T-helper 1 cell treated with Interleukin-12 subunit alpha and Interleukin-12 subunit beta and Interleukin-4 antibody, amounts not matched to agents 30 μg/mL and 1 μg/mL, for 36 hours (primary cell): ENCODE measurements around the gene PMFBP1.

ENCODE experiments used
- H3K27ac Mint-ChIP-seq: one replicate; pipeline ENCODE4 v1.8.0; 2021; ENCODE audit warnings: mild to moderate bottlenecking, mixed read lengths
- H3K27me3 Mint-ChIP-seq: one replicate; pipeline ENCODE4 v1.8.0; 2021; ENCODE audit warnings: low read depth, mixed read lengths
- H3K36me3 Mint-ChIP-seq: one replicate; pipeline ENCODE4 v1.8.0; 2021; ENCODE audit warnings: low read depth, mixed read lengths
- H3K4me1 Mint-ChIP-seq: one replicate; pipeline ENCODE4 v1.8.0; 2021; ENCODE audit warnings: low read depth, mixed read lengths
- H3K4me3 Mint-ChIP-seq: one replicate; pipeline ENCODE4 v1.8.0; 2021; ENCODE audit warnings: mild to moderate bottlenecking, moderate library complexity, mixed read lengths
- H3K9me3 Mint-ChIP-seq: one replicate; pipeline ENCODE4 v1.8.0; 2021; ENCODE audit warnings: mixed read lengths

PMFBP1 gene

DNA sequence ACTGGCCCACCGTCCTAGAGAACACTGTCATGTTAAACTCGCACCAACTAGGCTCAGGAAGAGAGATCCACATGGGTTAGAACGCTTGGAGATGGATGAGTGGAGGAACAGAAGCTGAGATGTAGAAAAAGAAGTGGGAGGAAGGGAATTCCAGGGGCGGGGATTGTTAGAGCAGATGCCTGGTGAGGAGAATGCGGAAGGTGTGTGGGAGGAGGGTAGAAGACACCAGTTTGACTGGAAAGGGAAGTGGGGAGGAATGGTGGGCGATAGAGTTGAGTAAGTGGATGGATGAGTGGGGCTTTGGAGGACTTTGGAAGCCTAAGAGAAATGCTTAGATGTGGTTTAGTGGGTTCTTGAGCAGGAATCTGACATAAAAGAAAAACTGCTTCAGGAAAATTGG is 40.9 kb downstream of the PMFBP1 start:
- H3K36me3 Mint-ChIP-seq, result no peaks in the 10 kb centered on the region
- H3K9me3 Mint-ChIP-seq, result no peaks in the 10 kb centered on the region
- no peaks in the 10 kb centered on the region for H3K4me1 Mint-ChIP-seq
- no peak overlapping the region for H3K27ac Mint-ChIP-seq
- H3K4me3 Mint-ChIP-seq, result no peak overlapping the region
- H3K27me3 Mint-ChIP-seq, result peaks cover 5% of the 10 kb centered on the region

DNA sequence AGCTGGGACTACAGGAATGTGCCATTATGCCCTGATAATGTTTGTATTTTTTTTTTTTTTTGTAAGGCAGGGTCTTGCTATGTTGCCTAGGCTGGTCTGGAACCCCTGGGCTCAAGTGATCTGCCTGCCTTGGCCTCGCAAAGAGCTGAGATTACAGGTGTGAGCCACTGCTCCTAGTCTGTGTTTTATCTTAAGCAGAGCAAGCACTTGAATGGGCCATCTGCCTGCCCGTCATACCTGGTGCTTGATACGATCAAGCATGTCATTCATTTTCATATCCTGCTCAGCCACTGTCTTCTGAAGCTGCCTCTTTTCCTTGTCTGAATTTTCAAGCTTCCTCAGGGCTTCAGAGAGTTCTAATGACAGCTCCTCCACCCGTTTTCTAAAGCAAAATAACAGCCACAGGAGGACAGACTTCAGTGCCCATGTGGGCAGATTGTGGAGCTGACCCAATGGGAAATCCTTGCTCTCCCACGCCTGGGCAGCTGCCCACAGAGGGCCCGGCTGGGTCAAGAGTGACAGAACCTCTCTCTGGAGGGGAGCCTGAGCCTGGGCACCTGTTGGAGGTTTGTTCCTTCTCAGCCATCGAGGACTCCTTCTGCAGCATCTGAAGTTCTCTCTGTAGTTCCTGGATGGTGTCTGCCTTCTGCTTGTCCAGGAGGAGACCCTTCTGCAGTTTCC is 41.8 kb downstream of the PMFBP1 start:
- peaks cover 1% of the 10 kb centered on the region for H3K4me1 Mint-ChIP-seq
- H3K4me3 Mint-ChIP-seq, result no peak overlapping the region
- no peaks in the 10 kb centered on the region for H3K9me3 Mint-ChIP-seq
- no peak overlapping the region for H3K27ac Mint-ChIP-seq
- no peaks in the 10 kb centered on the region for H3K36me3 Mint-ChIP-seq
- H3K27me3 Mint-ChIP-seq, result peaks cover 5% of the 10 kb centered on the region

DNA sequence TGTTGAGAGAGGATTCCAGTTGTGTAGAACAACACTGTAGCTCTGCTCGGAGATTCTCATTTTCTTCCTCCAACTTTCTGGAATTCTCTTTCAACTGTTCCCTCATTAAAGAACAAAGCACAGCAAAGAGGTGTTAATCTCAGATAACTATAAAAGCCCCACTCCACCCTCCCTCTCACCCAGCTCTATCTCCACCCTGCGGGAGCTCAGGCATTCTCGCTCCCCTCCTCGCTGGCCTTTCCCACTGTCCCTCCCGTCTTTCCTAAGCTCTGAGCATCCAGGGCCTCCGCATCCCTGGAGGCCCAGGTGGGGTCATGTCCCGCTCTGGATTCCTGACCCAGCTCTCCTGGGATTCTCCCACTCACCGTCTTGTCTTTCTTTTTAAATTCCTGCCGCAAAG is 43.3 kb downstream of the PMFBP1 start:
- no peak overlapping the region for H3K27ac Mint-ChIP-seq
- H3K4me1 Mint-ChIP-seq, result peaks cover 3% of the 10 kb centered on the region
- H3K9me3 Mint-ChIP-seq, result no peaks in the 10 kb centered on the region
- peaks cover 5% of the 10 kb centered on the region for H3K27me3 Mint-ChIP-seq
- H3K36me3 Mint-ChIP-seq, result no peaks in the 10 kb centered on the region
- no peak overlapping the region for H3K4me3 Mint-ChIP-seq

DNA sequence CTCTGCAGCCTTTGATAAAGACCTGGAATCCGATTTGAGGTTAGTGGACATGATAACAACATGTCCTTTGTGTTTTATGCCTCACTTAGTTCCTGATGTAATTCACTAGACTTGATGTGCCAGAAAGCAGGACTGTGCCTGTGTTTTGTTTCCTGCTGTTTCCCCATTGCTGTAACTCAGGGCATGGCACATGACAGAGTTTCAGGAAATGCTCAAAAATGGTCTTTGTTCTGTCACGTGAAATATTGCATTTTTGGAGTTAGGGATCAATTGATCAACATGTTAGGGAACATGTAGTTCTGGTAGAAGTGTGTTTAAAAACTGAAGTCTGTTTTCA is 45.6 kb downstream of the PMFBP1 start:
- Mint-ChIP-seq H3K27me3 (peaks cover 5% of the 10 kb centered on the region), H3K27ac (no peak overlapping the region), H3K9me3 (no peaks in the 10 kb centered on the region), H3K4me3 (no peak overlapping the region), H3K36me3 (no peaks in the 10 kb centered on the region), H3K4me1 (peaks cover 3% of the 10 kb centered on the region)

DNA sequence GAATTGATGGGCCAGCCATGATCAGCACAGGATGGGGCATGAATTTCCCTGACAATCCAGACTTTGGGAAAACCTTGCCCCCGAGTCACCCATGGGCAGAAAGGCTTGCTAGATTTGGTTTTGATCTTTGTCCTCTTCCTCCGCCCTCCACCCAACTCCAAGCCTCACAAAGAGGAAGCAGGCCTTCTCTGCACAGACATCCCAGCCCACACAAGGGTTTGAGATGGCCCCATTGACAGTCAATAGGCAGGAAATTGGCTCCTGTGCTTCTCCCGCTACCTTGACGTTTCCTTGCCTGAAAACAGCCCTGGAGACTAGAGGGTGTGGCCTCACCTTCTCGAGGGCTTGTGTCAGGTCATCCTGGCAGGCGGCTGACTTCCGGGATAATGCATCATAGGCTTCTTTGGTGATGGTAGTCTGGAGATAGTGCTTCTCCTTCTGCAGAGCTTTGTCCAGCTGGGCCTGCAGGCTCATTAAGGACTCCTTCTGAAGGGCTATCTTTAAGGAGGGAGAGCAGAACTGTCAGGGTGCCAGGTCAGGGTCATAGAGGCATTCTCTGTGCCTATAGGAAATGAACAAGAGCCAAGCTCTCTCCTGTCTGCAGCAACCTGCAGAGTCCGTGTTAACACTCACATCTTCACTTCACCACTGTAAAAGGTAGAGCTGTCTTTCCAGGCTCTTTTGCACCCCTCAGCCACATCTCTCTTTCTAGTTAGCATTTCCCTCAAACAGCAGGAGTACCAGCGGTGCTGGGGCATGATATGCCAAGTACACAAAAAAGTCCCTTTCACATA is 46.1 kb downstream of the PMFBP1 start:
- Mint-ChIP-seq H3K27me3 (peaks cover 5% of the 10 kb centered on the region), H3K4me1 (peaks cover 3% of the 10 kb centered on the region), H3K9me3 (no peaks in the 10 kb centered on the region), H3K36me3 (no peaks in the 10 kb centered on the region), H3K4me3 (no peak overlapping the region), H3K27ac (no peak overlapping the region)

DNA sequence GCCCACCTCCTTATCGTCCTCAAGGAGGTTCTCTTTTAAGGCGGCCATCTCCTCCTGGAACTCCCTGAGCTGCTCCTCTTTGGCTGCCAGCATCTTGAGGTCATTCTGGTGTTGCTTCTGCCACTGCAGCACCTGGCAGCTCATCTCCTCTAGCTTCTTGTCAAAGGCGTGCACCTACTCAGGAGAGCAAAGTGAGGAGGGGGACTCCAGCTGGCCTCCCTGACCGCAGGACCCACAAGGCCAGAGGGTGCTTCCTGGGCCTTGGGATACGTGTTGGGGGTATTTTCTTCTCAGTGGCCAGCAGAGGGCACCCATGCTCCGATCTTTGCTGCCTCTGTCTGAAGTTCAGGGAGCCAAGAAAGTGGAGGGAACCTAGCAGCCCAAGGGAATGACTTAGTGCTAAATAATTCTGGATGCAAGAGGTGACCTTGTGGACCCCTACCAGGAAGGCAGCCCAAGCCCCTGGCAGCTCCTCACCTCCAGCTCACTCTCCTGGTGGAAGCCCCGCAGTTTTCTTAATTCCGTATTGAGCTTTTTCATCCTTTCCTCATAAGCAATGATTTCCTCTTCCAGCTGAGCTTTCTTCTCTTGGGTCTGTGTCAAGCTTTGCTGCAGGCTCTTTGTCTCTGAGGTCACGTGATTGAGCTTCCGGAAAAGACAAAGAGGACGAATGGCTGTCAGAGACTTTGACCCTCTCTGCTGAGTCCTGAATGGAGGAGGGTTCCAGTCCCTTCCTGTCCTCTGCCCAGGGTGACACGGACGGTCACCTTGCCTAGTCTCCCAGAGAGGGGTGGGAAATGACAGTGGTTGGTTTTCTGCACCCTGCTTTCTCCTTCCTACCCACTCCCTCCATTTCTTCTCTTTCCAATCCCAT is 47.0 kb downstream of the PMFBP1 start:
- no peaks in the 10 kb centered on the region for H3K9me3 Mint-ChIP-seq
- H3K36me3 Mint-ChIP-seq, result no peaks in the 10 kb centered on the region
- peaks cover 3% of the 10 kb centered on the region for H3K4me1 Mint-ChIP-seq
- peaks cover 5% of the 10 kb centered on the region for H3K27me3 Mint-ChIP-seq
- H3K27ac Mint-ChIP-seq, result no peak overlapping the region
- no peak overlapping the region for H3K4me3 Mint-ChIP-seq

DNA sequence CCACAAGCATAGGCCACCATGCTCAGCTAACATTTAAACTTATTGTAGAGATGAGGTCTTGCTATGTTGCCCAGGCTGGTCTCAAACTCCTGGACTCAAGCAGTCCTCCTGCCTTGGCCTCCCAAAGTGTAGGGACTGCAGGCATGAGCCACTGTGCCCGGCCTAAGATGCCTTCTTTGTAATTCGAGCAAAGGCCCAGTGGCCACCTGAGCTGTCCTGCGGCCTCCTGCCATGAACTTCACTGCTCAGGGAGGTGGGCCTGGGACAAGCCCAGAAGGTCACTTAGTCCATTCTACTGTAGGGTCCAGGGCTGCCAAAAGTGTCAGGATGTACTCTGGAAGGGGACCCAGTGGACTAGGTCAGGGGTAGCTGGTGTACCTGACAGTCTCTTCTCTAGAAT is 47.8 kb downstream of the PMFBP1 start:
- H3K27ac Mint-ChIP-seq, result no peak overlapping the region
- H3K4me1 Mint-ChIP-seq, result peaks cover 3% of the 10 kb centered on the region
- peaks cover 5% of the 10 kb centered on the region for H3K27me3 Mint-ChIP-seq
- H3K4me3 Mint-ChIP-seq, result no peak overlapping the region
- no peaks in the 10 kb centered on the region for H3K9me3 Mint-ChIP-seq
- H3K36me3 Mint-ChIP-seq, result no peaks in the 10 kb centered on the region

DNA sequence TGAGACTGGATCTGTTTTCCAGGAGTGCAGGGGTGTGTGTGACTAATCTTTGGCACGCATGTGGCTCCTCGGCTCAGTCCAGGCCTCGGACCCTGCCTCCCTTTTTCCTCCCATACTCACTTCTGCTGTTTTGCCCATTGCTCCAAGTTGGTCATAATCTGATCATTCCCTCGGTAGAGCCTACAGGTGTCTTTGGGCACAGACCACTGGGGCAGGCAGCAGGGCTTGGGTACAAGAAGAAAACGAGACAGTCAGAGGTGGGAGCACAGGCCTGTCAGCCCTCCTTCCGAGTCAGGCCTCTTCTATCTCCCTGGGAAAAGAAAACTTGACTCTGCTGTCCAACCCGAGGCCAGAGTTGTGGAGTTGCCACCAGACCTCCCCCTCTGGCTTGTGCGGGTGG is 48.5 kb downstream of the PMFBP1 start:
- no peak overlapping the region for H3K4me3 Mint-ChIP-seq
- H3K36me3 Mint-ChIP-seq, result no peaks in the 10 kb centered on the region
- peaks cover 3% of the 10 kb centered on the region for H3K4me1 Mint-ChIP-seq
- H3K9me3 Mint-ChIP-seq, result no peaks in the 10 kb centered on the region
- H3K27me3 Mint-ChIP-seq, result no peaks in the 10 kb centered on the region
- no peak overlapping the region for H3K27ac Mint-ChIP-seq

DNA sequence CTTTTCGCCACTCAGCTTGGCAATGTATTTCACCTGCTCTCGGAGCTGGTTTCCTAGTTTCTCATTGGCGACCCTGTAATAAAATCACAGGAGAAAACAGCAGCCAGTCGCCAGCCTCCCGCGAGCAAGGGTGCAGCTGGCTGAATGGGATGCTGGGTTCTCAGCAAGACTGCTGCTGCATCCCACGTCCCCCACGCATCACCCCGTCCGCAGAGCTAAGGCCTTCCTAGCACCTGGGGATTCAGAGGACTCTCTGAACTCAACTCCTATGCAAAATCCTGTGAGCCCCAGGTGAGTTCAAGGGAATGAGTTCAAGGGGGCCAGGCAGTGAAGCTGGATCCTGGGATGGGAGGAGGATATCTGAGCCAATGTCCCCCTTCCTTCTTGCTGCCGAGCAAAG is 49.0 kb downstream of the PMFBP1 start:
- no peaks in the 10 kb centered on the region for H3K27me3 Mint-ChIP-seq
- H3K4me1 Mint-ChIP-seq, result peaks cover 3% of the 10 kb centered on the region
- H3K4me3 Mint-ChIP-seq, result no peak overlapping the region
- no peak overlapping the region for H3K27ac Mint-ChIP-seq
- no peaks in the 10 kb centered on the region for H3K36me3 Mint-ChIP-seq
- no peaks in the 10 kb centered on the region for H3K9me3 Mint-ChIP-seq

DNA sequence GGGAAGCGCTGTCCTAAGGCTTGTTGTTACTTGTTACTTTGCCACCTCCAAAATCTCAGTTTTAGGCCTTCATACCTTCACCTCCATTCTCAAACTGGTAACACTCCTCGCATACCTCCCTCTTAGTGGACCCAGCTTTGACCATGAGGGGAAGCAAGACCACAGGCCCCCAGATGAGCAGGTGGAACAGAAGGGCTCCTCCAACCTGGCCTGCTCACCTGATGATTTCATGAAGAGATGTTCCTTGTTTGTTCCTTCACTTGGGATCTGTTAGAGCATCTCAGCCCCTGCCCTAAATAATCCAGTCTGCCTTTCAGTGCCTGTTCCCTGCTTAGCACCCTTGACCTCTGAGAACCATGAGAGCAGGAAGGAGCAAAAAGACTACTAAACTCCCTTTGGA is 49.6 kb downstream of the PMFBP1 start:
- Mint-ChIP-seq H3K27me3 (no peaks in the 10 kb centered on the region), H3K4me3 (no peak overlapping the region), H3K4me1 (peaks cover 3% of the 10 kb centered on the region), H3K9me3 (no peaks in the 10 kb centered on the region), H3K27ac (no peak overlapping the region), H3K36me3 (no peaks in the 10 kb centered on the region)

DNA sequence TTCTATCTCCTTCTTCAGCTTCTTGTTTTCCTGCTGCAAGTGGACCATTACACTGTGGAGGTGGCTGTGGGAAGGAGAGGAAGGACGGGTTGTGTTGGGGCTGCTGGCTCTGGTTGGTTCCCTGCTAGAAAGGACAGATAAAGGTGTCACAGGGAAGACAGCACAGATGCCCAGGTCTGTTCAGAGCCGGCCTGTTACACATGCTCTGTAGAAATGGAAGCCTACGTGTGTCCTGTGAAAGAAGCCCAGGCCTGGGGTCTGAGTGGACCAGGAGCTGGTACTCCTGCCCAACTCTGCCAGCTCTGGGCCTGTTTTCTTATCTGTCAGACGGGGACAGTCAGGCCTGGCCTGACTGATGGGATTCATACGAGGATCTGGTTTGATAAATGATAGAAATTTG is 51.9 kb downstream of the PMFBP1 start:
- H3K4me3 Mint-ChIP-seq, result no peak overlapping the region
- H3K36me3 Mint-ChIP-seq, result no peaks in the 10 kb centered on the region
- H3K4me1 Mint-ChIP-seq, result peaks cover under 1% of the 10 kb centered on the region
- H3K27me3 Mint-ChIP-seq, result no peaks in the 10 kb centered on the region
- H3K27ac Mint-ChIP-seq, result no peak overlapping the region
- H3K9me3 Mint-ChIP-seq, result no peaks in the 10 kb centered on the region

DNA sequence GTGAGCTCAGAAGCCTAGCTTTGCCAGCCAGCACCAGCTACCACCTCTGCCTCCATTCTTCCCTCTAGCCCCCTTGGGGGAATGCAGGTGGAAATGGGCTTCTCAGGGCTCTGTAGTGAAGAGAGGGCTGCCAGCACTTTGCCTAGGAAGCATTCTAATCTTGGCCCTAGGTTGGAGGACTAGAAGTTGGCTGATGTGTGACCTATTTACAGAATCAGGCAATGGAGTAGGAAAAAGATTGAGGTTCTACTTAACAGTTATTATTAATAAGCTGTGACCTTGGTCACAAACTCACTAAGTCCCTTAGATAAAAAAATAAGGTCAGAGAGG is 58.4 kb downstream of the PMFBP1 start:
- Mint-ChIP-seq H3K4me1 (no peaks in the 10 kb centered on the region), H3K27ac (no peak overlapping the region), H3K9me3 (no peaks in the 10 kb centered on the region), H3K4me3 (no peak overlapping the region), H3K36me3 (peaks cover 32% of the 10 kb centered on the region), H3K27me3 (no peaks in the 10 kb centered on the region)

DNA sequence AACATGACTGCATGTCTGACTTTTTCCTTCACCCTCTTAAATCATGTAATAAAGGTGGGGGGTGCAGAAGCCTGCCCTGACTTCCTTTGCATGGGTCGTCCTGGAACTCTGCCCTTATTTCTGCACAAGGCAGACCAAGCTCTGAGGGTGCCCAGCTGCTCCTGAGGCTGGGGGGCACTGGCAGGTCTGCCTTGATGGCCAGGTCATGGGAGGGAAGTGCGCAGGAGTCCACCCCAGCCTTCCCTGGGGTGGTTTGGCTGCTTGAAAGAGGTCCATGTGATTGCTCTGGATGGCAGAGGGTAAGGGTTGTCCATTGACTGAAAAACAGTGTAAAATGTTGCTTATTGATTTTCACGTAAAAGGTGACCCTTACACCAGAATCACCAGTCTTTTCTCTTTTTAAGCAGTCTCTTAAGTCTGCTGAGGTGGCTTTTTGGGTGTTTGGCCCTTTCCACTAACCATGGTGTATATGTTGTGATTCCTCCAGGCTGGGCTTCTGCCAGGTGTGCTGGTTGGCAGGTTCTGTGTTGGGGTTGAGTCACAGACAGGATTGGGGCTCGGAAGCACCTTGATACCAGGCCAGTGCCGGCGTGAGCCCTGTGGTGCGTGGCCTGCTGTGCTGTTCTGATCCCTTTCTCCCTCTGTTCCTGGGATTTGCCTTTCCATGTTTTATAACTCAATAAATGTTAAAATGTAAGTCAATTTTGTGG is 58.9 kb downstream of the PMFBP1 start:
- peaks cover 33% of the 10 kb centered on the region for H3K36me3 Mint-ChIP-seq
- no peaks in the 10 kb centered on the region for H3K9me3 Mint-ChIP-seq

DNA sequence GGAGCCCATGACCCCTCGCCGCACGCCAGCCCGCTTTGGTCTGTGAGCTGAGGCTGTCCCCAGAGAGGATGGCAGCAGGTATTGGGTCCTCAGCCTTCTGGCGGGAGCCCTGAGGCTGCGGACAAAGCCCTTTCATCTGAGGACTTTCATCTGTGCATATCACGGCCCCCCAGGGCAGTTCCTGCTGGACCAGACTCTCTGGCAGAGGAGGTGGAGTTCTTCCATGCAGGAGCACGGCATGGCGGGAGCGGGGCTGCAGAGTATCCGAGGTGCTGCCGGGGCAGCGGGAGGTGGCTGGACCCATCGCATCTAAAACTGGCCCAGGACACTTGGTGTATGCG is 59.5 kb downstream of the PMFBP1 start:
- Mint-ChIP-seq H3K36me3 (peaks cover 38% of the 10 kb centered on the region), H3K9me3 (no peaks in the 10 kb centered on the region), H3K27me3 (no peaks in the 10 kb centered on the region), H3K4me1 (no peaks in the 10 kb centered on the region), H3K4me3 (no peak overlapping the region), H3K27ac (no peak overlapping the region)

More for the DNA sequence above, 58.9 kb downstream of the PMFBP1 start:
- H3K27ac Mint-ChIP-seq, result no peak overlapping the region
- H3K27me3 Mint-ChIP-seq, result no peaks in the 10 kb centered on the region
- no peak overlapping the region for H3K4me3 Mint-ChIP-seq
- H3K4me1 Mint-ChIP-seq, result no peaks in the 10 kb centered on the region
